GM19397 (cell line): ENCODE measurements around the gene ARHGEF18.
"Not testable (repeated sequence)": the region's sequence is repeated elsewhere in the genome, so short reads cannot be mapped to it uniquely, and the experiment has no call there.

Experiments used
- ATAC-seq: cut with Tn5 transposase; IDR thresholded peaks from one replicate; pipeline ENCODE4 v1.9.1; 2021; ENCODE audit warnings: mild to moderate bottlenecking, moderate library complexity; ENCODE audit not compliant: unreplicated experiment

The ARHGEF18 gene

DNA sequence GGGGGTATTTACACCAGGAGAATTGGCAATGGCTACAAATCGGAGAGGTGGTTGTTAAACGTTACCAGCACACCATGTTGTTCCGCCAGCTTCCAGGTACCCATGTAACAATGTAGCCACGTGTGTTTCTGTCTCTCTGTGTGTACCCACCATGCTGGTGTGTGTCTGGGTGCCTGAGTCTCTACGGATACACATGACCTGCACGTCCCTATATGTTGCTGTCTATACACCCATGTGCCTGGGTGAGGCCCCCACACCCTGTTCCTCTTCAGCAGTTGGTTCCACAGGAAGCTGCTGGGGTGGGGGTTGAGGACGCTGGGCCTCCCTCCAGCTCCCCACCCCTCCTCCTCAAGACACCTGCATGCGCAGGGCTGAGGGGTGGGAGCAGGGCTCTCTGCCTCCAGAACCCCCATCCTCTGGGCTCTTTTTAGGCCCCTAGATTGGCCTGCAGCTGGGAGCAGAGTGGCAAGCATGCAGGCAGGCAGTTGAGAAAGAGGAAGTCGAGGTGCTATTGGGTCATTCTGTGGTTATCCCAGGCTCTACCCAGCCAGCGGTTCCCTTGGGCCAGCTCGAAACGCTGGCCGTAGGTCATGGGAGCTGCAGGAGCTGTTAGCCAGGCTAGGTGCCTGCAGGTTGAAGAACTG lies at the start of gene ARHGEF18:
Gene ARHGEF18 (plus strand): TSS at position 351 of the 644 bp plus-strand sequence. CDS start 13,954 bp downstream, outside the sequence.
- no peak for ATAC-seq

DNA sequence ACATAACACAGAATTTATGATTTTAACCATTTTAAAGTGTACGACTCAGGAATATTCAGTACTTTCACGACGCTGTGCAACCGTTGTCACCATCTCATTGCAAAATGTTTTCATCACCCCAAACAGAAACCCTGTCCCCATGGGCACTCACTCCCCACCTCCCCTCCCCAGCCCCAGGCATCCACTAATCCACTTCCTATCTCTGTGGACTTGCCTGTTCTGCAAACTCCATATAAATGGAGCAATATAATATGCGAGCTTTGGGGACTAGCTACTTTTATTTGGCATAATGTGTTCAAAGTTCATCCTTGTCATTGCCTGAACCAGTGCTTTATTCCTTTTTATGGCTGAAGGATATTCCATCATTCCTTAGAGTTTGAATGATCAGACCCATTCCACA lies 47.2 kb upstream of the ARHGEF18 start:
- no peak for ATAC-seq

DNA sequence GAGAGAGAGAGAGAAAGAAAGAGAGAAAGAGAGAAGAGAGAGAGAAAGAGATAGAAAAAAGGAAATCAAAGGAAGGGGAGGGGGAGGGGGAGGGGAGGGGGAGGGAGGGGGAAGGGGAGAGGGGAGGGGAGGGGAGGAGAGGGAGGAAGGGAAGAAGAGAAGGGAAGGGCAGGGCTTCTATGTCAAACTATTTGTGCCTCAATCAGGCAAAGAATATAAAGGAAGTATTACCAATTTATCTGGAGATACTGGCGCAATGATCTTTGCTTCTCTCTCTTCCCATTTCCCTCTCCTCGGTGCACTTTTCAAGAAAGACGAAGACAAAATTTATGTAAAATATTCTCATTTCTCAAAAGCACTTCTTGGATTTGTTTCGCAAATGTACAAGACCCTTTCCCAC lies 45.3 kb upstream of the ARHGEF18 start:
- ATAC-seq: no peak

DNA sequence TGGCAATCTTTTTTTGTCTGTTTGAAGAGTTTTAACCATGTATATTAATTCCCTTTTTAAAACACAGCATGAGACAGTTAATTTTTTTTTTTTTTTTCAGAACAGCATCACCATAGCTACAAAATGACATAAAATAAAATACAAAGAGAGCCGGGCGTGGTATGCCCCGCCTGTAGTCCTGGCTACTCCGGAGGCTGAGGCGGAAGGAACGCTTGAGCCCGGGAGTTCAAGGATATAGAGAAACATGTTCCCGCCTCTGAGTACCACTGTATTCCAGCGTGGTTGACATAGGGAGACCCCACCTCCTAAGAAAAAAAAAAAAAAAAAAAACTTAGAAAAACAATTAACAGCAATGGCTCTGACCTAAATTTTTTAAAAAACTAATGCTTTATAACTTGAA lies 44.5 kb upstream of the ARHGEF18 start:
- ATAC-seq: no peak

DNA sequence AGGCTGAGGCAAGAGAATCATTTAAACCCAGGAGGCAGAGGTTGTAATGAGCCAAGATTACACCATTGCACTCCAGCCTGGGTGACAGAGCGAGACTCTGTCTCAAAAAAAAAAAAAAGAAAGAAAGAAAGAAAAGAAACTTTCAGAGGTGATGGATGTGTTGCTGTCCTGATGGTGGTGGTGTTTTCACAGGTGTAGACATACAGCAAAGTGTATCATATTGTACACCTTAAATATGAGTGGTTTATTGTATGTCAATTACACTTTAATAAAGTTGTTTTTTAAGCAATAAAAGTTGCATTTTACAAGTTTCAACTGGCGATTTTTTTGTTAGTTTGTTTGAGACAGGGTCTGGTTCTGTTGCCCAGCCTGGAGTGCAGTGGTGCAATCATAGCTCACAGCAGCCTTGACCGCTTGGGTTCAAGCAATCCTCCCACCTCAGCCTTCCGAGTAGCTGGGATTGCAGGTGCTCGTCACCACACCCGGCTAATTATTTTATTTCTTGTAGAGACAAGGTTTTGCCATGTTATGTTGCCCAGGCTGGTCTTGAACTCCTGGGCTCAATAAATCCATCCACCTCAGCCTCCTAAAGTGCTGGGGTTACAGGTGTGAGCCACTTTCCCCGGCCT lies 41.0 kb upstream of the ARHGEF18 start:
- ATAC-seq: no peak

DNA sequence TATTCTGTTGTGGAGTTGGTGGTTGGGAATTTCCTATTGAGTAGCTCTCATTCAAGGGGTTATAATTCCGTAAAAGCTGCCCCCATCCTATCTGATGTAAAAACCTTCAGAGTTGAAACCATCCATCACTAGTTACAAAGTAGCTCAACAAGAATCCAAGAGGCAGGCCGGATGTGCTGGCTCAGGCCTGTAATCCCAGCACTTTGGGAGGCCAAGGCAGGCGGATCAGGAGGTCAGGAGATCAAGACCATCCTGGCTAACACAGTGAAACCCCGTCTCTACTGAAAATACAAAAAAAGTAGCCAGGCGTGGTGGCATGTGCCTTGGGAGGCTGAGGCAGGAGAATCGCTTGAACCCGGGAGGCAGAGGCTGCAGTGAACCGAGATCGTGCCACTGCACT lies 40.4 kb upstream of the ARHGEF18 start:
- ATAC-seq: not testable (repeated sequence)

DNA sequence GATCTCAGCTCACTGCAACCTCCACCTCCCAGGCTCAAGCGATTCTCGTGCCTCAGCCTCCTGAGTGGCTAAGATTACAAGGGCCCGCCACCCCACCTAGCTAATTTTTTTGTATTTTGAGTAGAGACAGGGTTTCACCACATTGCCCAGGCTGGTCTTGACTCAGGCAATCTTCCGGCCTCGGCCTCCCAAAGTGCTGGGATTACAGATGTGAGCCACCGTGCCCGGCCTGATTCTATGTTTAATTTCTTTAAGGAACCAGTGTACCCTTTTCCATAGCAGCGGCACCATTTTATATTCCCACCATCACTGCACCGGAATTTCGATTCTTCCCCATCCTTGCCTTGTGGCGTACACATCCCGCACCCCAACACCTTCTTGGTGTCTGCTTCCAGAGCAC lies 36.8 kb upstream of the ARHGEF18 start:
- no peak for ATAC-seq

DNA sequence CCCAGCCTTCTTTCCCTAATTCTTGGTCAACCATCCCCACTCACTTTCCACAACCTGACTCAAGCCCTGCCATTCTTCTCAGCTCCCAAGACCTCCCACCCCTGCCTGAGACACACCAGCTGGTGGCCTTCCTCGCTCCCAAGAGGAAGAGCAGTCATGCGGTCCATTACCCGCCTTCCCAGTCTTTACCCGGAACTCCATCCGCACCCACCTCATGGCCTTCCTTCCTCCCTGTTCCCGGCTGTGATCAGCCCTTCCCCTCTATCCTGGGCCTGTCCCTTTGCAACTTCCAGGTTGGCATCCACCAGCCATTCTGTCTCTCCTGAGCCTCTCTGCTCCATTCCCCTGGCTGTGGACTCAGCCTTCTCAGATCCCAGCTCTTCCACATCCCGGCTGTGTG lies 35.9 kb upstream of the ARHGEF18 start:
- no peak for ATAC-seq

GRCh38 chr19:7318176-7318575 lies 30.6 kb upstream of the ARHGEF18 start:
- ATAC-seq: no peak

DNA sequence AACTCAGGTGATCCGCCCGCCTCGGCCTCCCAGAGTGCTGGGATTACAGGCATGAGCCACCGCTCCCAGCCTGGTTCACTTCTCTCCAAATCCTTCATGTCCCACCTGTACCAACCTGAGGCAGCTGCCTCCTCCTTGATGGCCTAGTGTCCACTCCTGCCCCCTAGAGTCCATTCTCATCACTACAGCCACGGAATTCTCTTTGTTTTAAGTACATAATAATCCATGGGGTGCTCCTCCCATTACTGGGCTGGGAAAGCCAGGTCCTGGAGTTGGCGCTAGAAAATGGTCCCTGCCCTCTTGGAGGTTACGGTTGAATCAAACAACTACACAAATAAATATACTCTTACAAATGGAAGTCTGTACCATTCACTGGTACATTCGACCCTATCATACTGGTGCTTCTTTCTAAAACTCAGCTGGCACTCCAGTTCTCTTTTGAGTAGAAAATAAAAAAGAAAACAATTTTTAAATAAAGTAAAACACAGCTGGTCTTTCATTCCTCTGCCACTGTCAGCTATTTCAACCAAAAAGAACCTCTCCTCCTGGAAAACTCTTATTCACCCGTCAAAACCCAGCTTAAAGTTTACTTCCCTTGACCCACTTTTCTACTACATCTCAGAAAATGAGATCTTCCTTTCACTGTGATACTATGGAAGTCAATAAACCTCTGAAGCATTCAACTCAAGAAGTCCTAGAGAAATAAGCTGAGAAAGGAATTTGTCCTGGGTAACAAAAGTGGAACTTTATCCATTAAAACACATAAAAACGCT lies 22.4 kb upstream of the ARHGEF18 start:
- no peak for ATAC-seq

DNA sequence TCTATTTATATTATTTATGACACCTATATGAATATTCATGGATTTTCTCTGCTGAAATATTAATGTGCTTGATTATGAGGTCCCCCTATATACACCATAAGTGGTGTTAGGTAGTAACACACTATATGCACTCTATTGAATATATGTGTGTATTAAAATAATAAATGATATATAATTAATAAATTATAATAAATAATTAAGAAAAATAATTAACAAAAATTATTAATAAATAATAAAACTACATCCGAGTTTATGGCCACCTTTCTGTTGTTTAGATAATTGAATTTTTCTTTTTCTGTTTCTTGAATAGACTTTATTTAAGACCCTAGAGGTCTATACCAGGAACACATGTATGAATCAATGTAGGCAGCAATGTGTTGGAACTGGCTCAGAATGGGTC lies 20.9 kb upstream of the ARHGEF18 start:
- ATAC-seq: no peak

- ATAC-seq: no peak
Observed at GRCh38 chr19:7328647-7329046, 20.1 kb upstream of the ARHGEF18 start.

GRCh38 chr19:7331446-7331845 lies 17.3 kb upstream of the ARHGEF18 start:
- no peak for ATAC-seq

DNA sequence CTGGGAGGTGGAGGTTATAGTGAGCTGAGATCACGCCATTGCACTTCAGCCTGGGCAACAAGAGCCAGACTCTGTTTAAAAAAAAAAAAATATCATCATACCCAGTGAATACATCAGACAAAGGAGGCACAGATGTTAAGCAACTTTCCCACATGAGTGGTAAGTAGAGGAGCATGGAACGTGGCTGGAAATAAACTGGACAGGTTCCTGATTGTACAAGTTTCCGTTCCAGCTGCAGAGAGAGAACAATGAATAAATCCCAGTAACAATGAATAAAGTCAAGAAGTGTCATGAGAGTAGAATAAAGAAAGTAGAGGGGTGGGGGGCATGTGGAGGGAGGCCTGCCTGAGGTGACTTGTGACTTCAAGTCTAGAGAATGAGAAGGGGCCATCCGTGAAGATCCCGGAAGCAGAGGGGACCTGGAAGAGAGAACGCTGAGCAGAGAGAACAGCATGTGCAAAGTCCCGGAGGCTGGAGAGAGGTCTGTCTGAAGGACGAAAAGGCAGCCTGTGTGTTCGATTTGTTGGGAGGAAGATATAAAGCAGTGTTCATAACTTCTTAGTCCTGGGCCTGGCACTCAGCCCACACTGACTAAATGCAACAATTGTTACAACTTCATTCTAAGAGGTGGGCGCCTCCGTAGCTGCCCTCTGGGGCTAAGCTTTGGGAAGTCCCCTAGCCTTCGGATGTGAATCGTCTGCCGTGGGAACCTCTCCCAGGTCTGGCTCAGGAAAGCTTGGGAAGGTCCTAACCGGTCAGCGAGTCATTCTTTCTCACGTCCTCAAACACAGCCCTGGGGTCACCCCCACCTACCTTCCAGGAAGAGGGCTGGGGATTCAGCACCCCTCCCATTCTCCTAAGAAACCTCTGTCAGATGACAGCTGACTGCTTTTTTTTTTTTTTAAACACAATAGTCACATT lies 15.3 kb upstream of the ARHGEF18 start:
- no peak for ATAC-seq

- ATAC-seq: no peak
Observed at GRCh38 chr19:7336321-7336973, 12.3 kb upstream of the ARHGEF18 start.

DNA sequence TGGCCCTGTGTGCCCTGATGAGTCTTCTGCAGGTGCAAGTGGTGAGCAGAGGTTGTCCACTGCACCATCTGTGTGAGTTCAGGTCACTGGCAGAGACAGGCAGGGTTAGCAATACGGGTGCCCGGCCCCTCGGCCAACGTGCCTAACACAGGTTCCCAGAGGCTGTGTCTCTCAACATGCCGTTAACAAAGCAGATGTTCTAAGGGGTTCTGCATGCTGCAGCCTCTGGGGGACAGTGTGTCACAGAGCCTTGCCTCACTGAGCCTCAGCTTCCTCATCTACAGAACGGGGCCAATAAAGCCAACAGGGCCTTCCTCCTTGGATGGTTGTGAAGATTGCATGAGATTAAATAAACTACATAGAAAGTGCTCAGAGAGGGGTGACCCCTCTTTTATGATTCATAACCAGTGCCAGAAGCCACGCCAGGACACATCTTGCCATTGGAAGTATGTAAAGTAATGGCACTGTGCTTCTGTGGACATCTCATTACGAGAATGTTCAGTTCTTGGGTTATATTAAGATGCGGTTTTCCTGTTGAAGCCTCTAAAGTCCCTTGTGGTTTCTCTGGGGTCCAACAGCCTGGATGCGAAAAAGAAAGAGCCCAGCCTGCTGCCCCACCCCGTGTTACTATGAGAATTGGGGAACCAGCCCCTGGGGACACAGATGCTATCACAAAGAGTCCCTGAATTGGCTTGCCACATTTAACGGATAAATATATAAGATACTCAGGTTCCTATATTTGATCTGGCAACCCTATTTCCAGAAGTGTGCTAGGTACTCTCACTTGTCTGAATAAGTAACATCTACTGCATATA lies 11.2 kb upstream of the ARHGEF18 start:
- peak; percentile 65 for ATAC-seq

GRCh38 chr19:7340959-7341837 lies 7.5 kb upstream of the ARHGEF18 start:
- ATAC-seq: no peak

GRCh38 chr19:7342143-7342542 lies 6.6 kb upstream of the ARHGEF18 start:
- no peak for ATAC-seq

DNA sequence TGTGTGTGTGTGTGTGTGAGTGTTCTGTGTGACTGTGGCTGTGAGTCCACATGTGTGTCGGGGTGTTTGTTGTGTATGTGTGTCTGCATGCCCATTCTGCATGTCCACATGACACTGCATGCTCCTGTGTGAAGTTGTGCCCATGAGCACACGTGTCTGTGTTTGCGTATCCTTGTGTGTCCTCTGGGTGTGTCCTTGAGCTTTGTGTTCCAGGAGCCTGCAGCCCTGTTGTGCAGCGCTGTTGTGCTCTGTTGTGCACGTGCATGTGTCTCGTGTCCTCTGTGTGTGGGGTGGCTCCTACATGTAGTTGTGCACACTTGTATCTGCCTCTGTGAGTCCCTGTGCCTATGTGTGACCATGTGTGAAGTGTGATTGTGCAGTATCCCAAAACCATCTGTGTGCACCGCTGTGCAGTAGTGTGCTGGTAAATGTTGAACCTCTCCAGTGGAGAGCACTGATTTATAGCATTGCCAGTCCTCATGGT lies 2.2 kb upstream of the ARHGEF18 start:
- no peak for ATAC-seq
